Activated CD4-positive, alpha-beta T cell treated with anti-CD3 and anti-CD28 coated beads, Interleukin-2, amount 50 U/mL, for 1 hour (primary cell): ENCODE measurements around the gene XXYLT1.

ENCODE experiments used
- DNase-seq: peaks from one replicate; pipeline ENCODE4 v3.0.0-alpha.2; 2020

XXYLT1 gene

GRCh38 chr3:195182470-195182795 is 88.5 kb downstream of the XXYLT1 start:
- no peak for DNase-seq

GRCh38 chr3:195181741-195182469 is 89.1 kb downstream of the XXYLT1 start:
- no peak for DNase-seq

- DNase-seq, result no peak
Measured at GRCh38 chr3:195181113-195181498, 89.9 kb downstream of the XXYLT1 start.

GRCh38 chr3:195180490-195181112 is 90.4 kb downstream of the XXYLT1 start:
- no peak for DNase-seq

GRCh38 chr3:195179776-195180489 is 91.0 kb downstream of the XXYLT1 start:
- DNase-seq, result no peak

GRCh38 chr3:195178124-195178910 is 92.6 kb downstream of the XXYLT1 start:
- no peak for DNase-seq

- no peak for DNase-seq
Measured at GRCh38 chr3:195177422-195178123, 93.4 kb downstream of the XXYLT1 start.

GRCh38 chr3:195176776-195177175 is 94.2 kb downstream of the XXYLT1 start:
- DNase-seq, result no peak

GRCh38 chr3:195175476-195176337 is 95.3 kb downstream of the XXYLT1 start:
- no peak for DNase-seq

- DNase-seq, result no peak
Measured at GRCh38 chr3:195175076-195175475, 95.9 kb downstream of the XXYLT1 start.

- DNase-seq, result no peak
Measured at GRCh38 chr3:195173657-195174056, 97.3 kb downstream of the XXYLT1 start.

- DNase-seq, result no peak
Measured at GRCh38 chr3:195172896-195173295, 98.1 kb downstream of the XXYLT1 start.

- no peak for DNase-seq
Measured at GRCh38 chr3:195172039-195172684, 98.8 kb downstream of the XXYLT1 start.

GRCh38 chr3:195171093-195171873 is 99.7 kb downstream of the XXYLT1 start:
- DNase-seq, result no peak

- DNase-seq, result no peak
Measured at GRCh38 chr3:195170496-195170895, 100.5 kb downstream of the XXYLT1 start.

- DNase-seq, result no peak
Measured at GRCh38 chr3:195169011-195169649, 101.8 kb downstream of the XXYLT1 start.

- DNase-seq, result no peak
Measured at GRCh38 chr3:195168009-195168762, 102.8 kb downstream of the XXYLT1 start.

- DNase-seq, result no peak
Measured at GRCh38 chr3:195165790-195166189, 105.2 kb downstream of the XXYLT1 start.

GRCh38 chr3:195165265-195165609 is 105.7 kb downstream of the XXYLT1 start:
- DNase-seq, result no peak
